Brain microvascular endothelial cell (primary cell): ENCODE results near the gene UBA3.

Experiments used
- DNase-seq: peaks from one replicate; pipeline ENCODE4 v3.0.0-alpha.2; 2020
- H3K27ac ChIP-seq: fragments of 250-450 bp; sonication (Bioruptor Pico); 2 replicates; pipeline ENCODE4 v1.5.1; 2020; ENCODE audit warnings: mild to moderate bottlenecking, moderate library complexity
- H3K27me3 ChIP-seq: fragments of 250-450 bp; sonication (Bioruptor Pico); replicated peaks from 2 replicates; pipeline ENCODE4 v1.5.1; 2020; ENCODE audit warnings: mild to moderate bottlenecking
- H3K36me3 ChIP-seq: fragments of 250-450 bp; sonication (Bioruptor Pico); replicated peaks from 2 replicates; pipeline ENCODE4 v1.5.1; 2020; ENCODE audit warnings: mild to moderate bottlenecking
- H3K4me3 ChIP-seq: 2 replicates; pipeline ENCODE4 v1.5.1; 2011; ENCODE audit warnings: low read depth, mild to moderate bottlenecking, control low read depth, low read length, moderate library complexity
- CTCF ChIP-seq: IDR thresholded peaks from 2 replicates; pipeline ENCODE4 v1.5.1; 2011; ENCODE audit warnings: low read depth, mild to moderate bottlenecking, moderate library complexity, low read length, control low read depth, inconsistent platforms; ENCODE audit errors: missing control alignments
- in situ Hi-C: cut with HindIII; loops from 2 replicates; pipeline ENCODE4 v1.10.0; 2017; ENCODE audit warnings: low sequenced_read_pairs, low pct_ligation_motif_present

UBA3 gene

GRCh38 chr3:69121950-69122349, 41.8 kb upstream of the UBA3 start:
- no peak overlapping the region for H3K27ac ChIP-seq
- H3K36me3 ChIP-seq, result no peaks in the 10 kb centered on the region
- in situ Hi-C loops, result no loop called here
- no peak for TF ChIP-seq CTCF
- DNase-seq, result no peak
- no peak overlapping the region for H3K4me3 ChIP-seq
- H3K27me3 ChIP-seq, result no peaks in the 10 kb centered on the region

- no peaks in the 10 kb centered on the region for H3K27me3 ChIP-seq
- H3K36me3 ChIP-seq, result no peaks in the 10 kb centered on the region
- no peak for TF ChIP-seq CTCF
- in situ Hi-C loops, result no loop called here
- no peak for DNase-seq
- no peak overlapping the region for H3K4me3 ChIP-seq
- no peak overlapping the region for H3K27ac ChIP-seq
Observed at GRCh38 chr3:69121513-69121912, 41.3 kb upstream of the UBA3 start.

GRCh38 chr3:69120879-69121464, 40.8 kb upstream of the UBA3 start:
- in situ Hi-C loops, result no loop called here
- DNase-seq, result peak; percentile 76
- no peak overlapping the region for H3K4me3 ChIP-seq
- no peaks in the 10 kb centered on the region for H3K36me3 ChIP-seq
- peak; percentile 95 for TF ChIP-seq CTCF
- no peaks in the 10 kb centered on the region for H3K27me3 ChIP-seq
- H3K27ac ChIP-seq, result no peak overlapping the region

GRCh38 chr3:69119681-69120080, 39.5 kb upstream of the UBA3 start:
- TF ChIP-seq CTCF, result no peak
- Histone ChIP-seq H3K27me3 (no peaks in the 10 kb centered on the region), H3K27ac (no peak overlapping the region), H3K36me3 (no peaks in the 10 kb centered on the region), H3K4me3 (no peak overlapping the region)
- in situ Hi-C loops, result no loop called here
- no peak for DNase-seq

GRCh38 chr3:69119138-69119537, 39.0 kb upstream of the UBA3 start:
- H3K36me3 ChIP-seq, result no peaks in the 10 kb centered on the region
- DNase-seq, result no peak
- no peak overlapping the region for H3K27ac ChIP-seq
- H3K4me3 ChIP-seq, result no peak overlapping the region
- H3K27me3 ChIP-seq, result no peaks in the 10 kb centered on the region
- TF ChIP-seq CTCF, result no peak
- in situ Hi-C loops, result no loop called here

GRCh38 chr3:69118555-69118954, 38.4 kb upstream of the UBA3 start:
- Histone ChIP-seq H3K36me3 (no peaks in the 10 kb centered on the region), H3K27me3 (no peaks in the 10 kb centered on the region), H3K4me3 (no peak overlapping the region), H3K27ac (no peak overlapping the region)
- TF ChIP-seq CTCF, result no peak
- no peak for DNase-seq
- in situ Hi-C loops, result no loop called here
